IgD-negative memory B cell (primary cell): Measurements from ENCODE around the gene EPDR1. TPM values are rescaled to one million over a fixed set of nuclear protein-coding genes. Genes with fewer than 3 reads are reported as not detected.

Experiments
- H3K27ac Mint-ChIP-seq, 3 donors: one replicate each; pipeline ENCODE4 v1.8.0; 2020 to 2022; ENCODE audit warnings: mild to moderate bottlenecking in 3 of 3, mixed read lengths in 3 of 3, moderate library complexity in 1 of 3
- H3K27me3 Mint-ChIP-seq: one replicate; pipeline ENCODE4 v1.8.0; 2021; ENCODE audit warnings: mixed read lengths
- H3K36me3 Mint-ChIP-seq: one replicate; pipeline ENCODE4 v1.8.0; 2020; ENCODE audit warnings: mild to moderate bottlenecking, mixed read lengths
- H3K4me1 Mint-ChIP-seq, 3 donors: one replicate each; pipeline ENCODE4 v1.8.0; 2020 to 2022; ENCODE audit warnings: mixed read lengths in 3 of 3, mild to moderate bottlenecking in 1 of 3
- H3K4me3 Mint-ChIP-seq, 4 donors: one replicate each; pipeline ENCODE4 v1.8.0; 2020 to 2022; ENCODE audit warnings: mild to moderate bottlenecking in 4 of 4, mixed read lengths in 4 of 4, moderate library complexity in 3 of 4
- H3K9me3 Mint-ChIP-seq, 3 donors: one replicate each; pipeline ENCODE4 v1.8.0; 2020 to 2021; ENCODE audit warnings: mixed read lengths in 3 of 3, mild to moderate bottlenecking in 1 of 3
- polyA plus RNA-seq: library from polyadenylated mRNA; unstranded; fragments of 300-500 nt; fragmentation: Illumina TruSeq; gene quantifications from one replicate; pipeline ENCODE4 v1.2.3, GENCODE V29; 2021

EPDR1 gene
- polyA plus RNA-seq, 1 donor from 2014 or later, result 0.63 TPM

- Mint-ChIP-seq H3K36me3 (no peaks in the 10 kb centered on the region), H3K27ac (no peak overlapping the region), H3K4me1 (peaks cover 5 to 15% (median 5%) of the 10 kb centered on the region in 3 donors), H3K27me3 (peaks cover 42% of the 10 kb centered on the region), H3K4me3 (peak overlapping the region; percentile 71 to 91 (median 82)), H3K9me3 (peaks cover 3 to 7% (median 5%) of the 10 kb centered on the region in 3 donors)
Measured at GRCh38 chr7:37920849-37921805, 687 bp downstream of the EPDR1 start.

GRCh38 chr7:37921876-37922275, 1.4 kb downstream of the EPDR1 start:
- no peak overlapping the region for H3K27ac Mint-ChIP-seq
- H3K4me1 Mint-ChIP-seq, result peaks cover 5 to 13% (median 5%) of the 10 kb centered on the region in 3 donors
- peaks cover 39% of the 10 kb centered on the region for H3K27me3 Mint-ChIP-seq
- H3K9me3 Mint-ChIP-seq, result peaks cover 4 to 9% (median 5%) of the 10 kb centered on the region in 3 donors
- H3K4me3 Mint-ChIP-seq, result peak overlapping the region in 3 of 4 donors; percentile 19 to 71 (median 43)
- no peaks in the 10 kb centered on the region for H3K36me3 Mint-ChIP-seq

- Mint-ChIP-seq H3K27ac (no peak overlapping the region), H3K36me3 (no peaks in the 10 kb centered on the region), H3K4me1 (peaks cover 3 to 7% (median 5%) of the 10 kb centered on the region in 3 donors), H3K27me3 (peaks cover 35% of the 10 kb centered on the region), H3K4me3 (no peak overlapping the region), H3K9me3 (peaks cover 2 to 9% (median 4%) of the 10 kb centered on the region in 3 donors)
Measured at GRCh38 chr7:37923996-37924395, 3.6 kb downstream of the EPDR1 start.

- Mint-ChIP-seq H3K4me3 (no peak overlapping the region), H3K27ac (no peak overlapping the region), H3K9me3 (peaks cover 2 to 9% (median 4%) of the 10 kb centered on the region in 3 donors), H3K27me3 (peaks cover 30% of the 10 kb centered on the region), H3K36me3 (no peaks in the 10 kb centered on the region), H3K4me1 (peaks cover 3 to 7% (median 5%) of the 10 kb centered on the region in 3 donors)
Measured at GRCh38 chr7:37924491-37925041, 4.1 kb downstream of the EPDR1 start.

GRCh38 chr7:37925620-37926019, 5.2 kb downstream of the EPDR1 start:
- H3K4me1 Mint-ChIP-seq, result peaks cover 2 to 5% (median 4%) of the 10 kb centered on the region in 3 donors
- no peak overlapping the region for H3K27ac Mint-ChIP-seq
- H3K9me3 Mint-ChIP-seq, result peaks cover 2 to 9% (median 4%) of the 10 kb centered on the region in 3 donors
- H3K27me3 Mint-ChIP-seq, result peaks cover 23% of the 10 kb centered on the region
- no peaks in the 10 kb centered on the region for H3K36me3 Mint-ChIP-seq
- no peak overlapping the region for H3K4me3 Mint-ChIP-seq

- Mint-ChIP-seq H3K27ac (no peak overlapping the region), H3K27me3 (peaks cover 11% of the 10 kb centered on the region), H3K9me3 (peaks cover 2 to 9% (median 4%) of the 10 kb centered on the region in 3 donors), H3K4me1 (peaks cover 0 to 2% (median 0%) of the 10 kb centered on the region in 3 donors), H3K36me3 (no peaks in the 10 kb centered on the region), H3K4me3 (no peak overlapping the region)
Measured at GRCh38 chr7:37927773-37928444, 7.5 kb downstream of the EPDR1 start.

GRCh38 chr7:37928878-37929277, 8.4 kb downstream of the EPDR1 start:
- Mint-ChIP-seq H3K9me3 (peaks cover 2 to 9% (median 2%) of the 10 kb centered on the region in 3 donors), H3K36me3 (no peaks in the 10 kb centered on the region), H3K27me3 (peaks cover 6% of the 10 kb centered on the region), H3K27ac (no peak overlapping the region), H3K4me3 (no peak overlapping the region), H3K4me1 (peaks cover 0 to 2% (median 0%) of the 10 kb centered on the region in 3 donors)

GRCh38 chr7:37930226-37930948, 9.9 kb downstream of the EPDR1 start:
- Mint-ChIP-seq H3K4me3 (no peak overlapping the region), H3K27ac (no peak overlapping the region), H3K4me1 (peaks cover 0 to 2% (median 0%) of the 10 kb centered on the region in 3 donors), H3K9me3 (peaks cover 0 to 6% (median 3%) of the 10 kb centered on the region in 3 donors), H3K36me3 (no peaks in the 10 kb centered on the region), H3K27me3 (peaks cover 2% of the 10 kb centered on the region)

GRCh38 chr7:37932543-37932942, 12.1 kb downstream of the EPDR1 start:
- Mint-ChIP-seq H3K27me3 (no peaks in the 10 kb centered on the region), H3K4me3 (no peak overlapping the region), H3K36me3 (peaks cover 2% of the 10 kb centered on the region), H3K9me3 (peaks cover 3 to 9% (median 4%) of the 10 kb centered on the region in 3 donors), H3K27ac (no peak overlapping the region), H3K4me1 (peaks cover 0 to 2% (median 0%) of the 10 kb centered on the region in 3 donors)

- Mint-ChIP-seq H3K4me3 (no peak overlapping the region), H3K27ac (no peak overlapping the region), H3K36me3 (peaks cover 2% of the 10 kb centered on the region), H3K27me3 (no peaks in the 10 kb centered on the region), H3K9me3 (peaks cover 4 to 9% (median 5%) of the 10 kb centered on the region in 3 donors), H3K4me1 (peaks cover 0 to 2% (median 0%) of the 10 kb centered on the region in 3 donors)
Measured at GRCh38 chr7:37933018-37933566, 12.7 kb downstream of the EPDR1 start.

GRCh38 chr7:37942934-37943610, 22.6 kb downstream of the EPDR1 start:
- Mint-ChIP-seq H3K36me3 (no peaks in the 10 kb centered on the region), H3K9me3 (no peaks in the 10 kb centered on the region), H3K4me3 (no peak overlapping the region), H3K27me3 (no peaks in the 10 kb centered on the region), H3K4me1 (no peaks in the 10 kb centered on the region), H3K27ac (no peak overlapping the region)

GRCh38 chr7:37943905-37944736, 23.7 kb downstream of the EPDR1 start:
- H3K9me3 Mint-ChIP-seq, result no peaks in the 10 kb centered on the region
- H3K36me3 Mint-ChIP-seq, result no peaks in the 10 kb centered on the region
- H3K4me1 Mint-ChIP-seq, result no peaks in the 10 kb centered on the region
- H3K4me3 Mint-ChIP-seq, result no peak overlapping the region
- no peak overlapping the region for H3K27ac Mint-ChIP-seq
- no peaks in the 10 kb centered on the region for H3K27me3 Mint-ChIP-seq

- H3K27ac Mint-ChIP-seq, result no peak overlapping the region
- H3K4me1 Mint-ChIP-seq, result no peaks in the 10 kb centered on the region
- no peaks in the 10 kb centered on the region for H3K36me3 Mint-ChIP-seq
- H3K9me3 Mint-ChIP-seq, result no peaks in the 10 kb centered on the region
- H3K4me3 Mint-ChIP-seq, result no peak overlapping the region
- no peaks in the 10 kb centered on the region for H3K27me3 Mint-ChIP-seq
Measured at GRCh38 chr7:37944737-37945054, 24.3 kb downstream of the EPDR1 start.
